Measurements from ENCODE around the gene TMPRSS11E. TPM values are rescaled to one million over a fixed set of nuclear protein-coding genes. Genes with fewer than 3 reads are reported as not detected.
"Not testable (repeated sequence)": the region's sequence is repeated elsewhere in the genome, so short reads cannot be mapped to it uniquely, and the experiment has no call there.

Gene TMPRSS11E
- total RNA-seq, 1 experiment from 2014 or later, result 1.9 TPM

GRCh38 chr4:68412031-68412430 lies 35.2 kb upstream of the TMPRSS11E start:
- H3K27me3 Mint-ChIP-seq (ENCODE audit: low read depth); DNase-seq (ENCODE audit: low spot score); ATAC-seq; CTCF ChIA-PET; H3K9me3 Mint-ChIP-seq; POLR2A ChIA-PET; H3K4me3 Mint-ChIP-seq: not testable (repeated sequence)
- H3K36me3 Mint-ChIP-seq, result peaks cover 11% of the 10 kb centered on the region
- peaks cover 65% of the 10 kb centered on the region for H3K4me1 Mint-ChIP-seq
- TF ChIP-seq ZNF425 (CRISPR knock-in tag; conservative IDR thresholded peaks at IDR 0.05) (peak; percentile 17), AR (CRISPR knock-in tag; IDR thresholded peaks at IDR 0.05) (peak; percentile 11; the same call in 1 of the 2 replicates)
- H3K27ac Mint-ChIP-seq, result 0 out of 2 replicates have a peak overlapping the region, but pooled peaks have one; percentile 5

- peaks cover 27% of the 10 kb centered on the region for H3K4me1 Mint-ChIP-seq
- ATAC-seq (no peak), DNase-seq (ENCODE audit: low spot score) (no peak)
- TF ChIP-seq ARID4B (CRISPR knock-in tag; IDR thresholded peaks at IDR 0.05; ENCODE audit: borderline replicate concordance) (no peak), MAX (CRISPR knock-in tag; IDR thresholded peaks at IDR 0.05) (no peak), MLX (CRISPR knock-in tag; IDR thresholded peaks at IDR 0.05) (no peak)
- CTCF ChIA-PET, result no interaction called here
- no peak overlapping the region for H3K27ac Mint-ChIP-seq
- POLR2A ChIA-PET, result no interaction called here
- peaks cover 10% of the 10 kb centered on the region for H3K27me3 Mint-ChIP-seq (ENCODE audit: low read depth)
- no peak overlapping the region for H3K4me3 Mint-ChIP-seq
- peaks cover 38% of the 10 kb centered on the region for H3K9me3 Mint-ChIP-seq
- peaks cover 45% of the 10 kb centered on the region for H3K36me3 Mint-ChIP-seq
Measured at GRCh38 chr4:68416591-68416990, 30.7 kb upstream of the TMPRSS11E start.

- H3K4me1 Mint-ChIP-seq, result peaks cover 15% of the 10 kb centered on the region
- TF ChIP-seq HMGA2 (CRISPR knock-in tag; IDR thresholded peaks at IDR 0.05), result peak; percentile 100
- TF ChIP-seq ATF1 (CRISPR knock-in tag; IDR thresholded peaks at IDR 0.05), result no peak
- ChIA-PET POLR2A (no interaction called here), CTCF (no interaction called here)
- DNase-seq (ENCODE audit: low spot score), result no peak
- H3K9me3 Mint-ChIP-seq, result peaks cover 55% of the 10 kb centered on the region
- peaks cover 28% of the 10 kb centered on the region for H3K27me3 Mint-ChIP-seq (ENCODE audit: low read depth)
- H3K36me3 Mint-ChIP-seq, result peaks cover 54% of the 10 kb centered on the region
- H3K27ac Mint-ChIP-seq, result no peak overlapping the region
- no peak overlapping the region for H3K4me3 Mint-ChIP-seq
- ATAC-seq, result no peak
Measured at GRCh38 chr4:68426516-68426915, 20.7 kb upstream of the TMPRSS11E start.

- peaks cover 18% of the 10 kb centered on the region for H3K36me3 Mint-ChIP-seq
- no peak for TF ChIP-seq ZNF416 (CRISPR knock-in tag; IDR thresholded peaks at IDR 0.05)
- TF ChIP-seq CDX4 (CRISPR knock-in tag; IDR thresholded peaks at IDR 0.05; ENCODE audit: borderline replicate concordance), result no peak
- H3K4me1 Mint-ChIP-seq, result peaks cover 22% of the 10 kb centered on the region
- ATAC-seq, result peak; percentile 36; the same call in 1 of the 2 replicates
- CTCF ChIA-PET, result interaction anchor here (1.2 kb wide), 1 partner anchor 54 kb away, joined by 3 read pairs; no protein-coding TSS in a partner anchor
- H3K27me3 Mint-ChIP-seq (ENCODE audit: low read depth), result no peaks in the 10 kb centered on the region
- H3K4me3 Mint-ChIP-seq, result no peak overlapping the region
- POLR2A ChIA-PET, result no interaction called here
- peaks cover 26% of the 10 kb centered on the region for H3K9me3 Mint-ChIP-seq
- no peak overlapping the region for H3K27ac Mint-ChIP-seq
- DNase-seq (ENCODE audit: low spot score), result no peak
Measured at GRCh38 chr4:68430337-68430736, 16.9 kb upstream of the TMPRSS11E start.
